Measurements from ENCODE around the gene DHRS3.

DNA sequence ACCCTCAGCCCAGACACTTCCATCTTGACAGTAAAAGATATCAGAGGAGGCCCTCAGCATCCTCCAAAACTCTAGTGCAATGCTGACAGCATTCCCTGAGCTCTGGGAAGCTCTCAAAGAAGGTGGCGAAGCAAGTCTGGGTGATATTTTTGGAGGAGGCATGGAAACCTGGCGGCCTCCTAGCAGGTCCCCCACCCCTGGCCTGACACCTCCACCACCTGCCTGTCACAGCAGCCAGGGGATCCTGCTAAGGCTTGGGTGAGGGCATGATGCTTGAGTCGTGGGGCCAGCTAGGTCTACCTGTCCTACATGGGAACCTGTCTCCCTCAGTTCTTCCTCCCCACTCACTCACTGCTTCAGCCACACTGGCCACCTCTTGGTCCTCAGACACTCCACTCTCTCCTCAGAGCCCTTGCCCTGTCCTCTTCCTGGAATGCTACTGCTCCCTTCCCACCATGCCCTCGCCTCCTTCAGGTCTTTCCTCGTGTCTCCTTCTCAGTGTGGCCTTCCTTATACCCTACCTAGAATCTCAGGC is 8.5 kb downstream of the DHRS3 start:
- TF ChIP-seq ZNF274 (IDR thresholded peaks at IDR 0.05; ENCODE audit: low read depth, low read length) (no peak), YY1 (IDR thresholded peaks at IDR 0.05; ENCODE audit: insufficient read depth, insufficient read length) (no peak), SUZ12 (IDR thresholded peaks at IDR 0.05; ENCODE audit: extremely low read depth, insufficient read depth, insufficient read length) (no peak)
